ENCODE results near the gene GAGE12J.
"Not testable (repeated sequence)": the region's sequence is repeated elsewhere in the genome, so short reads cannot be mapped to it uniquely, and the experiment has no call there.

The GAGE12J gene

DNA sequence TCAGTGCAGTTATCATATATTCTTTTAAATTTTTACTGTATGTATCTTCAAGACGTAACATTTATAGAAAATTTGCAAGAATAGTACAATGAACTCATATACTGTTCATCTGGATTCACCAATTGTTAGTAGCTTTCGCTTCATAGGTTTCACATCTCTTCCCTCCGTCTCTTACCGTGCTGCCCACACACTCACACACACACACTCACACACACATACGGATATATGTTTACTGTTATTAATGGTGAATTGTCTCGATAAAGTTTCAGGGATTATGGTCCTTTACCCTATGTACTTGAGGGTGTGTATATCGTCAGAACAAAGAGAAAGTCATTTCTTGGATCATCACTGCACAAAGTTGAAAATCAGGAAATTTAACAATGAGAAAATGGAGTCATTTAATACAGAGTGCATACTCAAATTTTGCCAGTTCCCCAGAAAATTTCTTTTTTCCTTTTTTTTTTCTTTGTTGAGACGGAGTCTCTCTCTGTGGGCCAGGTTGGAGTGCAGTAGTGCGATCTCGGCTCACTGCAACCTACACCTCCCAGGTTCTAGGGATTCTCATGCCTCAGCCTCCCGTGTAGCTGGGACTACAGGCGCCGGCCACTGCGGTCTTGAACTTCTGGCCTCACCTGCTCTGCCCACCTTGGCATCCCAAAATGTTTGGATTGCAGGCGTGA lies 22.8 kb downstream of the GAGE12J start:
- WGBS, 2 experiments, result 94 to 100% methylated on average over 1 to 3 of the region's 15 CpGs
- not testable (repeated sequence) for H3K27me3 ChIP-seq (ENCODE audit: control insufficient read depth, insufficient read depth, low read length, poor library complexity, severe bottlenecking); H3K36me3 ChIP-seq (ENCODE audit: control insufficient read depth, insufficient read depth, low read length); H3K27ac ChIP-seq (ENCODE audit: insufficient read depth, low read depth, low read length, poor library complexity, severe bottlenecking); H3K4me3 ChIP-seq (ENCODE audit: insufficient read depth, low read depth, low read length); H3K9me3 ChIP-seq (ENCODE audit: control insufficient read depth, low read length); H3K4me1 ChIP-seq (ENCODE audit: control insufficient read depth, insufficient read depth, low read length)

GRCh38 chrX:49345402-49345801 lies 23.6 kb downstream of the GAGE12J start:
- not testable (repeated sequence) for H3K36me3 ChIP-seq (ENCODE audit: control insufficient read depth, insufficient read depth, low read length); H3K27me3 ChIP-seq (ENCODE audit: control insufficient read depth, insufficient read depth, low read length, poor library complexity, severe bottlenecking)
- WGBS, 2 experiments, result 82 to 92% methylated on average over 1 to 2 of the region's 10 CpGs

GRCh38 chrX:49346150-49346549 lies 24.3 kb downstream of the GAGE12J start:
- not testable (repeated sequence) for H3K4me3 ChIP-seq (ENCODE audit: insufficient read depth, low read depth, low read length); H3K27ac ChIP-seq (ENCODE audit: insufficient read depth, low read depth, low read length, poor library complexity, severe bottlenecking); H3K9me3 ChIP-seq (ENCODE audit: control insufficient read depth, low read length); H3K4me1 ChIP-seq (ENCODE audit: control insufficient read depth, insufficient read depth, low read length); H3K27me3 ChIP-seq (ENCODE audit: control insufficient read depth, insufficient read depth, low read length, poor library complexity, severe bottlenecking); H3K36me3 ChIP-seq (ENCODE audit: control insufficient read depth, insufficient read depth, low read length)
- WGBS, 2 experiments, result 85 to 89% methylated on average over 3 to 5 of the region's 11 CpGs

More at GRCh38 chrX:49345402-49345801, 23.6 kb downstream of the GAGE12J start:
- H3K27ac ChIP-seq (ENCODE audit: insufficient read depth, low read depth, low read length, poor library complexity, severe bottlenecking); H3K4me1 ChIP-seq (ENCODE audit: control insufficient read depth, insufficient read depth, low read length); H3K9me3 ChIP-seq (ENCODE audit: control insufficient read depth, low read length); H3K4me3 ChIP-seq (ENCODE audit: insufficient read depth, low read depth, low read length): not testable (repeated sequence)

Data from ectodermal cell (in vitro differentiated cells).